ENCODE results near the gene SLC7A8.

GRCh38 chr14:23078692-23079116 is 104.8 kb downstream of the SLC7A8 start:
- TF ChIP-seq CTCF (conservative IDR thresholded peaks at IDR 0.05; ENCODE audit: low read length) (no peak), EZH2phosphoT487 (IDR thresholded peaks at IDR 0.05; ENCODE audit: borderline replicate concordance, low read depth, low read length) (no peak)
